Measurements from ENCODE around the gene QRICH2.

The QRICH2 gene

GRCh38 chr17:76241691-76242255, 66.3 kb downstream of the QRICH2 start:
- H3K4me1 ChIP-seq (ENCODE audit: control insufficient read depth in 1 of 2, insufficient read depth in 1 of 2, low read depth in 1 of 2, low read length in 1 of 2), result peaks cover 24 to 28% of the 10 kb centered on the region in 2 experiments
- H3K27ac ChIP-seq, result no peak overlapping the region

GRCh38 chr17:76241204-76241538, 66.9 kb downstream of the QRICH2 start:
- Histone ChIP-seq H3K27me3 (peaks cover 86% of the 10 kb centered on the region), H3K9me3 (no peaks in the 10 kb centered on the region), H3K36me3 (no peaks in the 10 kb centered on the region), H3K27ac (peak overlapping the region; percentile 31), H3K4me3 (ENCODE audit: low read depth in 1 of 2, low read length in 1 of 2) (peak overlapping the region; percentile 73 to 83), H3K4me1 (ENCODE audit: control insufficient read depth in 1 of 2, insufficient read depth in 1 of 2, low read depth in 1 of 2, low read length in 1 of 2) (peaks cover 18 to 22% of the 10 kb centered on the region in 2 experiments)
- no peak for TF ChIP-seq CTCF (IDR thresholded peaks at IDR 0.05)

More at GRCh38 chr17:76241691-76242255, 66.3 kb downstream of the QRICH2 start:
- Histone ChIP-seq H3K27me3 (peaks cover 80% of the 10 kb centered on the region), H3K9me3 (no peaks in the 10 kb centered on the region), H3K36me3 (no peaks in the 10 kb centered on the region), H3K4me3 (ENCODE audit: low read depth in 1 of 2, low read length in 1 of 2) (peak overlapping the region; percentile 73 to 83)
- TF ChIP-seq CTCF (IDR thresholded peaks at IDR 0.05), result no peak

DNA sequence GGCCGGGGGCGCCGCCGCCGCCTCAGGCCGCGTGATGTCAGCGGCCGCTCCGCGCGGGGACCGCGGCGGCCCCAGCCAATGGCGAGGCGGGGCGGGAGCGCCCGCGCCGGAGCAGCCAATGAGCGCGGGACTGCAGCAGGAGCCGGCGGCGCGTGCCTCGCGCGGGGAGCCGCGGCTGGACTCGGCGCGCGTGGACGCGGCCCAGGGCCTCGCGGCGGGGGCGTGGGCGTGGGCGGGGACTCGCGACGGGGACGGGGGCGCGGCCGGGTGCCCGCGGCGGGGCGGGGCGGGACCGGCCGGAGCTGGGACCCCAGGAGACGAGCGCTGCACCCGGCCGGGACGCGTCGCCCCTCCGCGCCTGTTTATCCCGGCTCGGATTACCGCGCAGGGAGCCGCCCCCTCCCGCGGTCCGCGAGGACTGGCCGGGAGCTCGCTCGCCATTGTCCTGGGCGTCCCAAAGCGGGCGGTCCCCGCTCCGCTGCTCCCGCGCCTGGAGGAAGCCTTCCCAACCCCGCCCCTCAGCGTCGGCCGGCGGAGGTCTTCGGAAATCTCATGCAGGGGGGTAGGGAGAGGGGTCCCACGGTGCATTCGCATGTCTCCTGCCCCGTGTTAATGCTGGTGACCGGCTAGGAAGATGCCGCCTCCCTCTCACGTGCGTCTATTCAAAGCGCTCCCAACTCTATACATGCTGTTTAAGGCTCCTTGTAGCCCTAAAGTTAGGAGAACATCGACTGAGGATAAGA, 67.4 kb downstream of the QRICH2 start, which contains the start of gene RNF157:
Gene RNF157, minus strand, starts transcription at position 33 of the 743 bp plus-strand sequence. CDS start 253 bp downstream, outside the sequence.
- Histone ChIP-seq H3K36me3 (no peaks in the 10 kb centered on the region), H3K4me3 (ENCODE audit: low read depth in 1 of 2, low read length in 1 of 2) (peak within 1 kb of the TSS; percentile 73 to 83), H3K27me3 (peaks cover 91% of the 10 kb centered on the region), H3K9me3 (no peaks in the 10 kb centered on the region), H3K27ac (peak within 1 kb of the TSS; percentile 31), H3K4me1 (ENCODE audit: control insufficient read depth in 1 of 2, insufficient read depth in 1 of 2, low read depth in 1 of 2, low read length in 1 of 2) (peaks cover 13 to 19% of the 10 kb centered on the region in 2 experiments)
- no peak for TF ChIP-seq CTCF (IDR thresholded peaks at IDR 0.05)

DNA sequence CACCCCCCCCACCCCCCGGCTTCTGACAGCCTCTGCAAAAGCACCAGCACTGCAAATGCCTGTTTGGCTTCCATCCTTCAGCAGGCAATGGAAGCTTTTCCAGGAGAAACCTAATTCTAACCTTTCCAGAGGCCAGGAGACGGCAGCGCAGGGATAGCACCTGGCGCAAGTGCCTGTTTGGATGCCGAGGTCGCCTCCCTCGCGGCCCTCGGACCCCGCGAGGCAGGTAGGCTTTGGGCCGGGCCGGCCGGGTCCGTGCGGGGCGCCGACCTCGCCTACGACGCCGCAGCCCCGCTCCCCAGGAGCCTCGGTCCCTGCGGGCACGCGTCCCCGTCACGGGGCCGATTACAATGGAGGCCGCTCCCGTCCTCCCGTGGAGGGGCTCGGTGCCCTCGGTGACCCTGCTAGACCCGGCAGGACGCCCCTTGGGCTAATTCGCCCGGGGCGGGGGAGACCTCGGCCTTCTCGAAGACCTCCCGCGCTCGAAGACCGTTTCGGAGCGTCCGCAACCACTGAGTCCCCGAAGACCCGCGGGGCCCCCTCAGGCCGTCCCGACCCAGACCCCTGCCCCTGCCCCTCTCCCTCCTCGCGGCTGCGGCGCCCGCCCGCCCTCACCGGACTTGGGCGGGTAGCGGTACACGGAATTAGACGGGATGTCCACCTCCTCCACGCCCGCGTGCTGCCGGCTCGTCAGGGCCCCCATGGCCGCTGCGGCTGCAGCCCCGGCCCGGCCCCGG, 68.4 kb downstream of the QRICH2 start:
- H3K4me1 ChIP-seq (ENCODE audit: control insufficient read depth in 1 of 2, insufficient read depth in 1 of 2, low read depth in 1 of 2, low read length in 1 of 2), result peaks cover 13 to 19% of the 10 kb centered on the region in 2 experiments
- H3K9me3 ChIP-seq, result no peaks in the 10 kb centered on the region
- H3K27ac ChIP-seq, result no peak overlapping the region
- peaks cover 89% of the 10 kb centered on the region for H3K27me3 ChIP-seq
- peak overlapping the region; percentile 42 to 53 for H3K4me3 ChIP-seq (ENCODE audit: low read depth in 1 of 2, low read length in 1 of 2)
- no peaks in the 10 kb centered on the region for H3K36me3 ChIP-seq
- no peak for TF ChIP-seq CTCF (IDR thresholded peaks at IDR 0.05)

DNA sequence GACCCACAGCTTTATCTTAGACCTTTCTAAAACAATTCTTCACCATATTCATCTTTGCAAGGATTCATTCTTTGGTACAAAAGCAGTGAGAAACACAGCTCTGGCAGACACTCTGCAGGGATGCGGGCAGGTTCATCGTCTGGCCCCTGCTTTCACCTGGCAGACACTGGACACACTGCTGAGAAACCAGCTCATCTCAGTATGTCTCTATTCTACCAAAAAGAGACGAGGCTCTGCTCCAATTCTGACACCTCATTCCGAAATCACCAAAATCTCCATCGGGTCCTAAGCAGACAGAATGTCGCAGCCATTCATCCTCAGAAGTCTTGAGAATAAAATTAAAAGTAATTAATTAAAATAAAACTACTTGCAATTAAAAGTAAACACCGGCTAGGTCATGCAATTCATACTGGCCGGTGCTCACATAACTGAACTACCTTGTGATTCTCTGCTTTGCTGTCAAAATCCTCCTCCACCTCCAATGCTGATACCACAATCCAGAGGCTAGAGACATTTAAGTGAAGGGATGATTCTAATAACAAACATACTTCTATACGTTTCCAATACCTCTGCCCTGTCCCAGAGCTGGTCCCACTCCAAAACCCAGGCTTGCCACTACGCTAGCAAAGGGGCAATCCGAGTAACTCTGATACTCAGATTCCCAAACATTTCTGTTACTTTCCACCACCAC, 69.1 kb downstream of the QRICH2 start:
- H3K27me3 ChIP-seq, result peaks cover 88% of the 10 kb centered on the region
- no peaks in the 10 kb centered on the region for H3K9me3 ChIP-seq
- no peaks in the 10 kb centered on the region for H3K36me3 ChIP-seq
- H3K27ac ChIP-seq, result no peak overlapping the region
- H3K4me1 ChIP-seq (ENCODE audit: control insufficient read depth in 1 of 2, insufficient read depth in 1 of 2, low read depth in 1 of 2, low read length in 1 of 2), result peaks cover 13 to 19% of the 10 kb centered on the region in 2 experiments
- TF ChIP-seq CTCF (IDR thresholded peaks at IDR 0.05), result no peak
- peak overlapping the region in 1 of 2 experiments; percentile 53 for H3K4me3 ChIP-seq (ENCODE audit: low read depth in 1 of 2, low read length in 1 of 2)
